WTC11 (cell line): ENCODE results near the gene ATR. TPM values are rescaled to one million over a fixed set of nuclear protein-coding genes. Genes with fewer than 3 reads are reported as not detected.

Experiments
- ATAC-seq: fragments of 200-7000 bp; cut with Tn5 transposase; 2 replicates; pipeline ENCODE4 v1.10.0; 2021; ENCODE audit warnings: mild to moderate bottlenecking, moderate library complexity
- CTCF ChIA-PET: fragments of 300-600 bp; sonication (Branson Sonifier 250); formaldehyde crosslinking; loops from one replicate; lab custom pipeline; 2021; ENCODE audit warnings: antibody characterized with exemption; lab: Charles Lee
- POLR2A ChIA-PET: fragments of 350-600 bp; sonication (Branson Sonifier 250); formaldehyde crosslinking; loops from one replicate; lab custom pipeline; 2021; ENCODE audit warnings: antibody characterized with exemption; lab: Charles Lee
- DNase-seq: peaks from one replicate; pipeline ENCODE4 v3.0.0; 2021; ENCODE audit warnings: low spot score
- H3K27ac Mint-ChIP-seq: 2 replicates; pipeline ENCODE4 v1.8.0; 2021; ENCODE audit warnings: mixed read lengths
- H3K27me3 Mint-ChIP-seq: 2 replicates; pipeline ENCODE4 v1.8.0; 2021; ENCODE audit warnings: low read depth, mild to moderate bottlenecking, moderate library complexity, mixed read lengths
- H3K36me3 Mint-ChIP-seq: 2 replicates; pipeline ENCODE4 v1.8.0; 2021; ENCODE audit warnings: mixed read lengths
- H3K4me1 Mint-ChIP-seq: 2 replicates; pipeline ENCODE4 v1.8.0; 2022; ENCODE audit warnings: mixed read lengths
- H3K4me3 Mint-ChIP-seq: 2 replicates; pipeline ENCODE4 v1.8.0; 2021; ENCODE audit warnings: mild to moderate bottlenecking, moderate library complexity, mixed read lengths
- H3K9me3 Mint-ChIP-seq: 2 replicates; pipeline ENCODE4 v1.8.0; 2021; ENCODE audit warnings: mixed read lengths
- AFF4 ChIP-seq: sonication (generic); formaldehyde crosslinking; IDR thresholded peaks from 2 replicates; pipeline ENCODE4 v1.8.1; 2023; ENCODE audit warnings: mild to moderate bottlenecking, missing genetic modification reagents, borderline replicate concordance
- CDX4 ChIP-seq: fragments of 250-450 bp; sonication (Bioruptor Pico); IDR thresholded peaks from 2 replicates; pipeline ENCODE4 v1.9.0; 2021; ENCODE audit warnings: moderate library complexity, mild to moderate bottlenecking, inconsistent platforms, borderline replicate concordance
- CREM ChIP-seq: sonication (generic); formaldehyde crosslinking; IDR thresholded peaks from 2 replicates; pipeline ENCODE4 v1.8.1; 2022; ENCODE audit warnings: mild to moderate bottlenecking, missing genetic modification reagents, moderate library complexity
- ELF4 ChIP-seq: sonication (generic); formaldehyde crosslinking; IDR thresholded peaks from 2 replicates; pipeline ENCODE4 v1.8.1; 2022; ENCODE audit warnings: low read depth, mild to moderate bottlenecking, moderate library complexity, missing genetic modification reagents
- ERG ChIP-seq: fragments of 250-450 bp; sonication (Bioruptor Pico); IDR thresholded peaks from 2 replicates; pipeline ENCODE4 v1.8.0; 2021; ENCODE audit warnings: mild to moderate bottlenecking
- FOXJ3 ChIP-seq: sonication (generic); formaldehyde crosslinking; IDR thresholded peaks from 2 replicates; pipeline ENCODE4 v1.9.0; 2021; ENCODE audit warnings: missing genetic modification reagents, mild to moderate bottlenecking, borderline replicate concordance
- HMGA2 ChIP-seq: fragments of 250-450 bp; sonication (Bioruptor Pico); IDR thresholded peaks from 2 replicates; pipeline ENCODE4 v1.4.0; 2021; ENCODE audit warnings: mild to moderate bottlenecking, moderate library complexity
- IRF1 ChIP-seq: sonication (generic); formaldehyde crosslinking; IDR thresholded peaks from 2 replicates; pipeline ENCODE4 v1.8.0; 2023; ENCODE audit warnings: missing genetic modification reagents
- MXD4 ChIP-seq: fragments of 250-450 bp; sonication (Bioruptor Pico); IDR thresholded peaks from 2 replicates; pipeline ENCODE4 v1.8.0; 2021; ENCODE audit warnings: mild to moderate bottlenecking, moderate library complexity, borderline replicate concordance
- NFYB ChIP-seq: sonication (generic); formaldehyde crosslinking; conservative IDR thresholded peaks from 2 replicates; pipeline ENCODE4 v1.8.0; 2022; ENCODE audit warnings: low read depth, missing genetic modification reagents
- PRDM15 ChIP-seq: sonication (generic); formaldehyde crosslinking; IDR thresholded peaks from 2 replicates; pipeline ENCODE4 v1.8.0; 2022; ENCODE audit warnings: missing genetic modification reagents
- RORB ChIP-seq: fragments of 250-450 bp; sonication (Bioruptor Pico); IDR thresholded peaks from 2 replicates; pipeline ENCODE4 v1.9.0; 2021; ENCODE audit warnings: mild to moderate bottlenecking
- STAT6 ChIP-seq: sonication (generic); formaldehyde crosslinking; conservative IDR thresholded peaks from 2 replicates; pipeline ENCODE4 v1.8.1; 2023; ENCODE audit warnings: mild to moderate bottlenecking, low read depth, missing genetic modification reagents, moderate library complexity
- ZMAT4 ChIP-seq: fragments of 250-450 bp; sonication (Bioruptor Pico); IDR thresholded peaks from 2 replicates; pipeline ENCODE4 v1.9.0; 2021; ENCODE audit warnings: mild to moderate bottlenecking
- ZNF121 ChIP-seq: sonication (generic); formaldehyde crosslinking; IDR thresholded peaks from 2 replicates; pipeline ENCODE4 v1.8.0; 2023; ENCODE audit warnings: missing genetic modification reagents
- ZNF396 ChIP-seq: fragments of 250-450 bp; sonication (Bioruptor Pico); IDR thresholded peaks from 2 replicates; pipeline ENCODE4 v1.8.0; 2021; ENCODE audit warnings: mild to moderate bottlenecking, moderate library complexity, borderline replicate concordance
- ZNF423 ChIP-seq: fragments of 250-450 bp; sonication (Bioruptor Pico); IDR thresholded peaks from 2 replicates; pipeline ENCODE4 v2.1.2; 2022; ENCODE audit warnings: mild to moderate bottlenecking, moderate library complexity
- total RNA-seq: library from RNA; stranded (reverse); gene quantifications from 3 replicates; pipeline ENCODE4 v1.2.3, GENCODE V29; 2021

ATR gene
- total RNA-seq, 1 experiment from 2014 or later: 26.7 TPM

- no peak overlapping the region for H3K4me3 Mint-ChIP-seq
- DNase-seq (no peak), ATAC-seq (no peak)
- POLR2A ChIA-PET: no interaction called here
- CTCF ChIA-PET: no interaction called here
- TF ChIP-seq AFF4 (CRISPR knock-in tag): no peak
- no peak for TF ChIP-seq HMGA2 (CRISPR knock-in tag)
- TF ChIP-seq CDX4 (CRISPR knock-in tag): no peak
- no peak for TF ChIP-seq ELF4
- TF ChIP-seq ZNF396 (CRISPR knock-in tag): no peak
- TF ChIP-seq ERG (CRISPR knock-in tag): no peak
- no peak for TF ChIP-seq IRF1 (CRISPR knock-in tag)
- no peaks in the 10 kb centered on the region for H3K4me1 Mint-ChIP-seq
- no peaks in the 10 kb centered on the region for H3K27me3 Mint-ChIP-seq
- no peak overlapping the region for H3K27ac Mint-ChIP-seq
- H3K36me3 Mint-ChIP-seq: peaks cover 10% of the 10 kb centered on the region; the same call in 1 of the 2 replicates
- no peaks in the 10 kb centered on the region for H3K9me3 Mint-ChIP-seq
These were observed 86.3 kb downstream of the ATR start for GRCh38 chr3:142492184-142492583.

- Mint-ChIP-seq H3K9me3 (no peaks in the 10 kb centered on the region), H3K36me3 (peaks cover 20% of the 10 kb centered on the region), H3K4me1 (no peaks in the 10 kb centered on the region), H3K4me3 (no peak overlapping the region), H3K27me3 (no peaks in the 10 kb centered on the region), H3K27ac (no peak overlapping the region)
- ATAC-seq (no peak), DNase-seq (no peak)
- POLR2A ChIA-PET: no interaction called here
- TF ChIP-seq ZNF423 (CRISPR knock-in tag): no peak
- TF ChIP-seq ZNF121 (CRISPR knock-in tag): no peak
- no peak for TF ChIP-seq CREM (CRISPR knock-in tag)
- no peak for TF ChIP-seq ZMAT4 (CRISPR knock-in tag)
- CTCF ChIA-PET: no interaction called here
These were observed 88.8 kb downstream of the ATR start for GRCh38 chr3:142489572-142490323.

- Mint-ChIP-seq H3K27ac (no peak overlapping the region), H3K4me3 (no peak overlapping the region), H3K9me3 (peaks cover 28% of the 10 kb centered on the region), H3K36me3 (peaks cover 58% of the 10 kb centered on the region), H3K4me1 (no peaks in the 10 kb centered on the region), H3K27me3 (peaks cover 9% of the 10 kb centered on the region; the same call in 1 of the 2 replicates)
- ATAC-seq (no peak), DNase-seq (no peak)
- ChIA-PET CTCF (no interaction called here), POLR2A (no interaction called here)
- TF ChIP-seq FOXJ3 (CRISPR knock-in tag): no peak
- TF ChIP-seq NFYB (CRISPR knock-in tag): no peak
- TF ChIP-seq STAT6 (CRISPR knock-in tag): no peak
- no peak for TF ChIP-seq RORB
- TF ChIP-seq MXD4 (CRISPR knock-in tag): no peak
- no peak for TF ChIP-seq PRDM15 (CRISPR knock-in tag)
These were observed 93.6 kb downstream of the ATR start for GRCh38 chr3:142484912-142485435.
